ENCODE measurements around the gene CENPF.
"Not testable (repeated sequence)": the region's sequence is repeated elsewhere in the genome, so short reads cannot be mapped to it uniquely, and the experiment has no call there.

The CENPF gene

DNA sequence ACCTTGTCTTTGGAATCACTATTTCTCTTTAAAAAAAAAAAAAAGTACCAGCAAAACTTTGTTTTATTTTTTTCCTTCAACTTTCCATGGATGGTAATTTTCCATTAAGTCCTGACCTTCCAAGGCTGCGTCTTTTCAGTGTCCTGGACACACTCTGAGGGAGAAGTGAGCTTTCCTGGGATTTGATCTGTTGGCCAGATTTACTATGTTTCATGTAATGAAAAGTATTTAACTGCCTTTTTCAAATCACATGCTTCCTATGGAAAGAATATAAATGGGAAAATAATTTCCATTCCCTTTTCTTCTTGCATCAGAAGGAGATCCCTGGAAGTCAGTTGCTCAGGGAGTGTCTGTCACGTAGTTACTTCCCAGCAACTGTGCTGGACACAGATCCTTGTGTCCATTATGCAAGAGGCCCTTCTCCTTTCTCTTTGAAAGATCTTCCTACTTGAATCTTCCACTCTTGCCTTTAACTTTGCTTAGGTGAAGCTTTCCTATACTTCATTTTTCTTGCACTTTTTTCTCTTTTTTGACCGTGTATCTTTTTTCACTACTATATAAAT, 59.3 kb downstream of the CENPF start:
- DNase-seq (ENCODE audit: low read depth): no peak

DNA sequence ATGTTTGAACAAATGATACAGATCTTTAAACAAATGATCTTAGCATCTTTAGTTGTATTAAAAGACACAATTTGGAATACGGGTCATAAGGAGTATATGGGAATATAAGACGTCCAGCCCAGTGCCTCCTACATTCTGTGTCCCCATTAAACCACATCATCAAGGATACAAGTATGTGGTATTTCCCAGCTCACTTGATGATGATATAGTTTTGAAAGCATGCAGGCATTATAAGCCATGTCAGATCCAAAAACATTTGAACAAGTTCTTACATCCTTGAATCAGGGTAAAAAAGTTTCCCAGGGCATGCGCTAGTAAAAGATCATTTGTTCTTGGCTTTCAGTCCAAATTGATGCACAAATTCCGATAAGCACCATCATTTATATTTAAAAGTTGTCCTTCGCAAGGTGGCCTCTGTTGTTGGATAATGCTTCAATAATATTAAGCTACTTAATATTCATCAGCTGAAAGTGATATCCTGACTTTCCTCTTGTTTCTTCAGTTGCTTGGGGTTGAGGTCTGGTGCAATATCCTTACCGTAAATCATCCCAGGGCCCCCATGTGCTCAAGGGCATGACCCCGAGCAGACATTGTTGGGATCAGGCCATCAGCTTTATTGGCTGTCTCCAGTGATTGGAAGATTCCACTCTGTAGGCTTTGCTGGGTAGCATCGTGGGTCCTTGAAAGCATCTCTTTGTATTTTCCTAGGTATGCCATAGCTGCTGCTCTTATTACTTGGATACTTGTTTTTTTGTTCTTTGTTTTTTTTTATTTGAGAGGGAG, 61.8 kb downstream of the CENPF start:
- DNase-seq (ENCODE audit: low read depth): no peak

DNA sequence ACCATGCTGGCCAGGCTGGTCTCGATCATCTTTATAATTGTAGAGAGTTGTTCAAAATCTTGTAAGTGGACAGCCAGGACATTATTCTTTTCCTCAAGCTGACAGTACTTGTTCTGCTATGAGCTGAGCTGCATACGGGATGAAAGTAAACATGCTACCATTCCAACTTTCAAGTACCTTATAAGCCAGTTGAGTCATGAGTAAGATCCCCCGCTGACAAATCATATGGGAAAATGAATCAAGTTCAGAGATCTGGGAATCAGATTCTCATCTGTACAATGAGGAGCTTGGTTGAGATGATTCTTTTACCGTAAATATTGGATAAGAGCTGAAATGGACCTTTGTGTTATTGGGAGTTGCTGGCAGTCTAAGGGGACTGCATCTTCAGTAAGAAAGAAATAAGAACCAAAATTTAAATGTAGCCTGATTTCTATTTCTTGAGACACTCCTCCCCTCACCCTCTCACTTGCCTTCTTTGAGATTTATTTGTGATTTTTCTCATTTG, 62.7 kb downstream of the CENPF start:
- DNase-seq (ENCODE audit: low read depth): no peak

DNA sequence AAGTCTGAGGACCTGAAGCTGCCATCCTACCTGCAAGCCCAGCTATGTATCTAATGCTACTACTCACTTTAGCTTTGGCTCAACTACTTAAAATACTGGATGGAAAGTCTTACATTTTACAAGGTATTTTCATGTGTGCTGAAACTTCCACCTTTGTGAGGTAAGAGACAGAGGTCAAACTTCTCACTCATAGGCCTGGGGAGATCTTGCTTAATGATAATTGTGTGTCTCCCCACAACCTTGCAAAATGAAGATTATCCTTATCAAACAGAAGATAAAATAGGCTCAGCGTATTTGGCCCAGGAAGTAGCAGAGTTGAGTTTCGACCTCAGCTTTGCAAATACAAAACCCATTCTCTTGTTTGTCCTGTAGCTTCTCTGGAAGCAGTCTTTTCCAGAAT, 63.7 kb downstream of the CENPF start:
- no peak for DNase-seq (ENCODE audit: low read depth)

DNA sequence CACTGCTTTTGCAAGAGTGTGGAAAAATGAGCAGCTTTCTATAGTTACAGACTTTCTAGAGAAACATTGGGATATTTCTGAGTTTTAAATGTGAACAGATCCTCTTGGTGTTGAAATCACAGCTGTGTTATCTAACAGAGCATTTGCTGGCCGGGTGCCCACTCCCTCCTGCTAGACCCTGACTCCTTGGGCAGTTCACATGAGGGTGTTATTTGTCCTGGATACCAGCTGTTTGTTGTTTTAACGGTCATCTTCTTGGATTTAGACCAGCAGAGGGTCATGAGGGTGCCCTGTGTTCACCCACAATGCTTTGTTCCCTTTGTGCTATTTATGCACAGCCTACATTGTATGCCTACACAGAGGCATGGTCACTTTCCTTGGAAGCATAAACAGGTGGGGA, 67.1 kb downstream of the CENPF start:
- no peak for DNase-seq (ENCODE audit: low read depth)

DNA sequence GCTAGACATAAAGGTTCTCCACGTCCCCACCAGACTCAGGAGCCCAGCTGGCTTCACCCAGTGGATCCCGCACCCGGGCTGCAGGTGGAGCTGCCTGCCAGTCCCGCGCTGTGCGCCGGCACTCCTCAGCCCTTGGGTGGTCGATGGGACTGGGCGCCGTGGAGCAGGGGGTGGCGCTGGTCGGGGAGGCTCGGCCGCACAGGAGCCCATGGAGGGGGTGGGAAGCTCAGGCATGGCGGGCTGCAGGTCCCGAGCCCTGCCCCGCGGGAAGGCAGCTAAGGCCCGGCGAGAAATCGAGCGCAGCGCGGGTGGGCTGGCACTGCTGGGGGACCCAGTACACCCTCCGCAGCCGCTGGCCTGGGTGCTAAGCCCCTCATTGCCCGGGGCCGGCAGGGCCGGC, 70.0 kb downstream of the CENPF start:
- DNase-seq (ENCODE audit: low read depth): not testable (repeated sequence)

DNA sequence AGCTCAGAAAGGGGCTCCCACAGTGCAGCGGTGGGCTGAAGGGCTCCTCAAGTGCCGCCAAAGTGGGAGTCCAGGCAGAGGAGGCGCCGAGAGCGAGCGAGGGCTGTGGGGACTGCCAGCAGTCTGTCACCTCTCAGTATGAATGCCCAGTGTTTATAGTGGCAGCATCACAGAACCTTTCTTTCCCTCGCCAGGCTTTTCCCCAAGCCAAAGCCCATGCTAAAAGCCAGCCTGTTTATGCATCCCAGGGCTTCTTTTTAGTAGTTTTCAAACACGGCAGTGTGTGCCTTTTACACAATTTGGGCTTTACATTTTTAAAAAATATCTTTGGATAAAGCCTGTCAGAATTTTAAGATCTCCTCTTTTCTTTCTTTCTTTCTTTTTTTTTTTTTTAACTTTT, 70.6 kb downstream of the CENPF start:
- no peak for DNase-seq (ENCODE audit: low read depth)

DNA sequence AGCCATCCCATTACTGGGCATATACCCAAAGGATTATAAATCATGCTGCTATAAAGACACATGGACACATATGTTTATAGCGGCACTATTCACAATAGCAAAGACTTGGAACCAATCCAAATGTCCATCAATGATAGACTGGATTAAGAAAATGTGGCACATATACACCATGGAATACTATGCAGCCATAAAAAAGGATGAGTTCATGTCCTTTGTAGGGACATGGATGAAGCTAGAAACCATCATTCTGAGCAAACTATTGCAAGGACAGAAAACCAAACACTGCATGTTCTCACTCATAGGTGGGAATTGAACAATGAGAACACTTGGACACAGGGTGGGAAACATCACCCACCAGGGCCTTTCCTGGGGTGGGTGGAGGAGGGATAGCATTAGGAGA, 72.5 kb downstream of the CENPF start:
- DNase-seq (ENCODE audit: low read depth): not testable (repeated sequence)

DNA sequence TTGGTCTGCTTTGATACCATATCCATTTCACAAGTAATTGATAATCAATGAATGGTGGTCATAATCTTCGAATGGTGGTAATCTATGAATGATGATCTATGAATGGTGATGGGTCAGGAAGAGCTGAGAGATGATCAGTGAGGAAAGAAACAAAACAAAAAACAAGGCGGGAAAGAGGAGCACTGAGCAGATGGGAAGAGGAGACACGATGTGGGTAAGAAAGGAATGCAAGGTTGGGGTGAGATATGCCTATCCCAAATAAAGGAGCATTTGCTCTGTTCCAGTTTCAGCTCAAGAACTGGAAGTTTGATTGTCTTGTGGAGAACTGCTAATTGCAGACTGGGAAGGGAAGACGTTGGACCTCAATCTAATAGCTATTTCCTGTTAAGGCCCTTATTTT, 73.8 kb downstream of the CENPF start:
- no peak for DNase-seq (ENCODE audit: low read depth)

DNA sequence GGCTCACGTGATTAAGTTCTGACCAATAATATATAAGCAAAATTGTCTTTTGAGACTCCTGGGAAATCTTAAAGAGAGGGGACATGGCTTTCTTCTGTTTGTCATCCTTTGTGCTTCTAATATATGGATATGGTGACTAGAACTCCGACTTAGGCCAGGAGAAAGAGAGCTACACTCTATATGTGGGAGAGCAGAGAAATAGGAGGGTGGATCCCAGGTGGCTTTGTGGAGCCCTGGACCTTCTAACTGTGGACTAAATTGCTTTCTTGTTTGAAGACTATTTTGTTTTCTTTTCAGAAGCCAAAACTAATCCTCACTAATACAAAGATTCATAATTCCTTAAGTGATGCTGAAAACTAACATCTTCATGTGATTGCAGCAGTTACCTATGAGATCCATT, 75.0 kb downstream of the CENPF start:
- no peak for DNase-seq (ENCODE audit: low read depth)

DNA sequence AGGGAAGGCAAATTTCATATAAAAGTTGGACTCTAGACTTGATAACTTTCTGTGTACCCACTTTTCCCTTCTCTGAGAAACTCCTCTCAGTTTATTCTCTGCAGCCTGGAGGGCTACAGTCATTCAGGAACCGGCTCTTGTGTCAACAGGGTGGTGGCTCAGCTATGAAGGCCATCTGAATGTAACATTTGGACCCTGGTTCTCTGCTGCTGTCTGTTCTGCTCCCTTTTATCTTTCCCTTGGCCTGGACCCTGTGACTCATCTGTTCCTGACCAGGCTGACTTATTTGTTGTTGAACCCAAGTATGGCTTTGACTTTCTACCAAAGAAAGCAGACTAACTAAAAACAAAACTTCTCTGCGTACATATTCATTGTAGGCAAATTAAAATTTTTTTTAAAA, 75.4 kb downstream of the CENPF start:
- no peak for DNase-seq (ENCODE audit: low read depth)

DNA sequence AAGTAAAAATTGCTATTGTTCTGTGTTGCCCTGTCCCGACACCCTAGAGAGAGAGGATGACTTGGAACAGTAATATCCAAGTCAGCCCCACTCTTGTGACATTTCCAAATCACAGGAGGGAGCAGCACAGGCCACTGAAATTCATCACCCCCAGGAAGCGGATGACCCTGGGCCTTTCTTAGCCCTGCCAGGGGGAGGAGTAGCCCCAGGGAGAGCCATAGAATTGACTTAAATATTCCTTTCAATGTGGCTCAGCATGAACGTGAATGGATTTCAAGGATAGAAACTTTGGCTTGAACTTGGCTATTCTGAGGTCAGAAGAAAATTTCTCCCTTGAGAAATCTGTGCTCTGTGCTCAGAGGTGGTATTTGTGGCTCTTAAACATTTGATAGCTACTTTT, 80.6 kb downstream of the CENPF start:
- DNase-seq (ENCODE audit: low read depth): no peak

DNA sequence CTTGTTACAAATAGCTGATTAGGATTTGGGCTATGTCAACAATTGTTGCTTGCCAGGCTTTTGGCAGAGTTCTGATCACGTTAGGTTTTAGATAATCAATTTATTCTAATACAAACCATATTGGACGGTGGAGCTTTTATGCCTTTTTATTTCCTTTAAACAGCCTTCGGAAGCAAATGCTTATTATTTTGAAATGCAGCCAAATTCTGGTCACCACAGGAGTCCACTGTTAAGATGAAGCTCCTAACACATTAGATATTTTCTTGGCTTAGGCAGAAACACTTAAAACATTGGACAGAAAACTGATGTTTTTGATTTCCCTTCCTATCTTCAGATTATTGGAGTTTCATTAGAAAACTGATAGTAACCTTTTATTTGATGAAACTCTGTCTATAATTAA, 82.9 kb downstream of the CENPF start:
- DNase-seq (ENCODE audit: low read depth): no peak

DNA sequence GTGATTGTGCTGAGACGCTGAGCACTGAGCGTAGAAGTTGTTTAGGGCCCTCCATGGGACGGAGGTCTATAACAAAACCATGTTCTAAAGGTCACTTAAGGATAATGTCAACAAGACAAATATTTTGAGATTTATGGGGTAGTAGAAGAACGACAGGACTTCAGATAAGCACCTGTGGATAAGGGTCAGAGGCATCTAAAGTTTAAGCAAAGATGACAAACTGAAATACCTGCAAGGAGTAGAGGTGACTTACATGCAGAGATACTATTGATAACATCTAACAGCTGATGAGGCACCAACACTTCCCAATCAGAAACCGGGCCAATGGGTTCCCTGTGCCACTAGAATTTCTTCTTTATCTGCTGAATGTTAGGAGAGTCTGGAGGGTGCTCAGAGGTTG, 83.5 kb downstream of the CENPF start:
- no peak for DNase-seq (ENCODE audit: low read depth)

DNA sequence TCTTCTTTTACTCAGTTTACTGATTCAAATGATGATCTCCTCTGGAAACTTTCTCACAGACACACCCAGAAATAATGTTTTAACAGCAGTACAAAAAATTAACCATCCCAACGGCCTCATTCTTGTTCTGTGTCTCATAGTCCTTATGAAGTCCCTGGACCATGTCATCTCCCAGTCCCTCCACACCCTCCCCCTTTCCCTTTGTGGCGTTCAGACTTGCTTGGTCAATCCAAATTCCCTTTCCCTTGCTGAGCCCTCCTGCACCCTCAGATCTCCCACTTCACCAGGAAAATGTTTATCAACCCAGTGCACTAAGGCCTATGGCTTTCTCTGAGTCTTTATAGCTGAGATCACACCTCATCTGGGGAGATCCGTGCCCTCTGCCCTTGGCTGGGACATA, 85.9 kb downstream of the CENPF start:
- DNase-seq (ENCODE audit: low read depth): no peak

DNA sequence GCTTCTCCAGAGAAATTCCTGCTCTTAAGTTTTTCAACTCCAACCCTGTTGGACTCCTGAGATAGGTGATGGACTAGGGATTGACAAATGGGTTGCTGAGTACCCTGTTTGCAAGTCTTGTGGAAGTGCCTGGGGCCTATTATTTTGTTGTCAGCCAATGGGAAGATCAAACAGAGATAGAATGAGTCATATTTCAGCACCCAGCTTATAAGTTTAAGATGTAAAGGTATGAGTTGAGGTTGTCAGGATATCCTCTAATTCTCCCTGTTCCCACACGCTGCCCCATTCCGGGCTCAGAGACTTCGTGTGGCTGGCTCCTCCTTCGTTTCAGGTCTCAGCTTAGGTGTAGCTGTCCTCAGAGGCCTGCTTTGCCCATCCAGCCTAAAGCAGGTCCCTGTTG, 91.8 kb downstream of the CENPF start:
- DNase-seq (ENCODE audit: low read depth): no peak

DNA sequence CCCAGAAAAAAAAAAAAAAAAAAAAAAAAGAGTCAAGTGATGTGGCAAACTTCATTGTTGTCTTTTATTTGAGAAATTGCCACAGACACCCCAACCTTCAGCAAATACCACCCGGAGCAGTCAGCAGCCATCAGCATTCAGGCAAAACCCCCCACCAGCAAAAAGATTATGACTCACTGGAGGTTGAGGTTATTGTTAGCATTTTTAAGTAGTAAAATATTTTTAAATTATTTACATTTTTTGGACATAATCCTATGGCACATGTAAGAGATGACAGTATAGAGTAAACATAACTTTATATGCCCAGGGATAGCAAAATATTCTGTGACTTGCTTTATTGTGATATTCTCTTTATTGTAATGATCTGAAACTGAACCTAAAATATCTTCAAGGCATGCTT, 95.6 kb downstream of the CENPF start:
- no peak for DNase-seq (ENCODE audit: low read depth)

DNA sequence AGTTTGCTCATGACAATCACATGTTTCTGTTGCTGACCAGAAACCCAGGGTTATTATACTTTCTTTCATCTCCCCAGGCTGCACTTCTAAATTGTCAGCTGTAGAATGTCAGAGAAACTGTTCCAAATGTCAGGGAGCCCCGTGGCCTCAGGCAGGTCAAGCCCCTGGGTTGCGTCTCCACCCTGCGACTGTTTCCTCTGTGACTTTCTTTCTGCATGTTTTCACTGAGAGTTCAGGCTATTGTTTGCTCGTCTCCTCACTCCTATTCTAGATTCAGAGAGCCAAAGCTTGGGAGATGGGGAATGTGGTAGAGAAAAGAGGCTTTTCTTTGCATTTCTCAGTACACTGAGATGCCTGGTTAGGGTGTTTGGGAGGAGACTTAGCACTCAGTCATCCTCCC, 97.4 kb downstream of the CENPF start:
- DNase-seq (ENCODE audit: low read depth): no peak

DNA sequence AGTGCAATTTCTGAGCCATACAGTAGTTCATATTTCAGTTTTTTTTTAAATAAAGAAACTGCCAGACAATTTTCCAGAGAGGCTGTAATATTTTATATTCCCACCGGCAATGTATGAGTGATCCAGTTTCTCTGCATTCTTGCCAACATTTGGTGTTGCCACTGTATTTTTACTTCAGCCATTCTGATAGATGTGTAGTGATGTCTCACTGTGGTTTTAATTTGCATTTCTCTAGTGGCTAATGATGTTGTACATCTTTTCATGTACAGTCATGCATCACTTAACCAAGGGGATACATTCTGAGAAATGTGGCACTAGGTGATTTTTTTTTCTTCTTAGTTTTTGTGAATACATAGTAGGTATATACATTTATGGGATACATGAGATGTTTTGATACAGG, 99.6 kb downstream of the CENPF start:
- no peak for DNase-seq (ENCODE audit: low read depth)

DNA sequence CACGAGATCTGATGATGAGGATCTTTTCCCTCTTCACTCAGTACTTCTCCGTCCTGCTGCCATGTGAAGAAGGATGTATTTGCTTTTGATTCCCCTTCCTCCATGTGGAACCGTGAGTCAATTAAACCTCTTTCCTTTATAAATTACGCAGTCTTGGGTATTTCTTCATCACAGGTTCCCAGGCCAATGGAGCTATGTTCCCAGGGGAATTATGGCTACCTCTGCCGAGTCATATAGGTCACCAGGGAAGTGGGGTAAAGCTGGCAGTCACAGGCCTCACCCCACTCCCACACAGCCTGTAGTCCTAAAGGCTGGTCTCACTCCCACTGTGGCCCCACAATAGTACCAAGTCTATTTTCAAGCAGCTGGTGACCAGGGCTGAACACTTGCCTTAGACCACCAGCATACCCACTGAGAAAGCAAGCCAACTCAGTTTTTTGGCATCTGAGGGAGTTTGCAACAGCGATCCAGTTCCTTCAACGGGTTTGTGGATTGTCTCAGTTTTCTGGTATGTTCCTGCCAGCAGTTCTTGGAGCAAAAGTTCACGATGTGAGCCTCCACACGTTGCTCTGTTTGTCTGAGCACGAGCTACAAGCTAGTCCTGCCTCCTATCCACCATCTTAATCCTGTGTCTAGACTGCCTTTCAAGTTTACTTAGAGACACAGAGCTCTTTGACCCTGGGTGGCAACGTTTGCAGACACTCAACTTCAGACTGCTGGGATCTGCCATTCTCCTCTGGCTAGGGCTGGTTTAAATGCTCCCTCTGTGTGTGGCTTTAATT, 104.5 kb downstream of the CENPF start:
- DNase-seq (ENCODE audit: low read depth): no peak

DNA sequence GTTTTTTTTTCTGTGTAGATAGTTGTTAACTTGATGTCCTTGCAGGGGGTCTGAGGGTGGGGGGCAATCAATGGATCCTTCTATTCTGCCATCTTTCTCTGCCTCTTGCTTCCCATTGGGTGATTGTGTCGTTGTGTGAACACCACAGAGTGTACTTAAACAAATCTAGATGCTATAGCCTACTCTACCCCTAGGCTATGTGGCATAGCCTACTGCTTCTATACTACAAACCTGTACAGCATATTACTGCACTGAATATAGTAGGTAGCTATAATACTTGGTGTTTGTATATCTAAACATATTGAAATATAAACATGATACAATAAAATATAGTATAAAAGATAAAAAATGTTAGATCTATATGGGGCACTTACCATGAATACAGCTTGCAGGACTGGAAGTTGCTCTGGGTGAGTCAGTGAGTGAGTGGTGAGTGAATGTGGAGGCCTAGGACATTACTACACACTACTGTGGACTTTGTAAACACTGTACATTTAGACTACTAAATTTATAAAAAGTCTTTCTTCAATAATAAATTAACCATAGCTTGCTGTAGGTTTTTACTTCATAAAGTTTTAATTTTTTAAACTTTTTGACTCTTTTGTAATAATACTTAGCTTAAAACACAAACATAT, 105.4 kb downstream of the CENPF start:
- no peak for DNase-seq (ENCODE audit: low read depth)

DNA sequence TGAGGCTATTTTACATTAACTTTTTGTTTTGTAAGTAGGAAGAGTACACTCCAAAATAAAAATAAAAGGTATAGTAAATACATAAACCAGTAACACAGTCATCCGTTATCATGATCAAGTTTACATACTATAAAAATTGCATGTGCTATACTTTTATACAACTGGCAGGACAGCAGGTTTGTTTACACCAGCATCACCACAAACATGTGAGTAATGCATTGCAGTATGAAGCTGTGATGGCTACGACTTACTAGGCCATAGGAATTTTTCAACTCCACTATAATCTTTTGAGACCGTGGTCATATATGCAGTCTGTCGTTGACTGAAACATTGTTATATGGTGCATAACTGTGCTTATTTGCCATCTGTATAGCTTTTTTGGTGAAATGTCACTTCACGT, 106.2 kb downstream of the CENPF start:
- no peak for DNase-seq (ENCODE audit: low read depth)

DNA sequence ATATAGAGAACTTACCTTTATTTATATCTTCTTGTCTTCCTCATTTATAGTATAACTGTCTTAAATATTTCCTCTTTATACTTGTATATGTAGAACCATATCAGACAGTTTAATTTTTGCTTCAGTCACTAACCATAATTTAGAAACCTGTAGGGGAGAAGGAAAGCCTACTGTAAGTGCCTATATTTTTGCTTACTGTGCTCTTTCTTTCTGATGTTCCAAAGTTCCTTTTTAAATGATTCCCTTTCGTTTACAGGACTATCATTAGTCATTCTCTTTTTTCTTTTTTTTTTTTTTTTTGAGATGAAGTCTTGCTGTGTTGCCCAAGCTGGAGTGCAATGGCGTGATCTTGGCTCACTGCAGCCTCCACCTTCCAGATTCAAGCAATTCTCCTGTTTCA, 109.7 kb downstream of the CENPF start:
- no peak for DNase-seq (ENCODE audit: low read depth)
